NB4 (cell line): Measurements from ENCODE around the gene PBRM1.

Experiments
- MAX ChIP-seq: IDR thresholded peaks from 2 replicates; pipeline ENCODE4 v1.6.1; 2011; ENCODE audit warnings: low read depth, low read length
- MYC ChIP-seq: IDR thresholded peaks from 2 replicates; pipeline ENCODE4 v1.6.1; 2011; ENCODE audit warnings: low read depth, low read length
- POLR2A ChIP-seq: IDR thresholded peaks from 2 replicates; pipeline ENCODE4 v1.6.1; 2011; ENCODE audit warnings: mild to moderate bottlenecking; ENCODE audit not compliant: insufficient read length; ENCODE audit errors: extremely low read depth
- TF ChIP-seq, protein P1 (sequence below): IDR thresholded peaks from one replicate; pipeline ENCODE4 v1.5.1; 2012; ENCODE audit warnings: low read depth, low read length

- TF ChIP-seq, protein P1, sequence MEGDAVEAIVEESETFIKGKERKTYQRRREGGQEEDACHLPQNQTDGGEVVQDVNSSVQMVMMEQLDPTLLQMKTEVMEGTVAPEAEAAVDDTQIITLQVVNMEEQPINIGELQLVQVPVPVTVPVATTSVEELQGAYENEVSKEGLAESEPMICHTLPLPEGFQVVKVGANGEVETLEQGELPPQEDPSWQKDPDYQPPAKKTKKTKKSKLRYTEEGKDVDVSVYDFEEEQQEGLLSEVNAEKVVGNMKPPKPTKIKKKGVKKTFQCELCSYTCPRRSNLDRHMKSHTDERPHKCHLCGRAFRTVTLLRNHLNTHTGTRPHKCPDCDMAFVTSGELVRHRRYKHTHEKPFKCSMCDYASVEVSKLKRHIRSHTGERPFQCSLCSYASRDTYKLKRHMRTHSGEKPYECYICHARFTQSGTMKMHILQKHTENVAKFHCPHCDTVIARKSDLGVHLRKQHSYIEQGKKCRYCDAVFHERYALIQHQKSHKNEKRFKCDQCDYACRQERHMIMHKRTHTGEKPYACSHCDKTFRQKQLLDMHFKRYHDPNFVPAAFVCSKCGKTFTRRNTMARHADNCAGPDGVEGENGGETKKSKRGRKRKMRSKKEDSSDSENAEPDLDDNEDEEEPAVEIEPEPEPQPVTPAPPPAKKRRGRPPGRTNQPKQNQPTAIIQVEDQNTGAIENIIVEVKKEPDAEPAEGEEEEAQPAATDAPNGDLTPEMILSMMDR: no peak
- TF ChIP-seq POLR2A: no peak
- no peak for TF ChIP-seq MAX
- no peak for TF ChIP-seq MYC
Observed at GRCh38 chr3:52518723-52519444, 166.8 kb downstream of the PBRM1 start.
